Mesendoderm (in vitro differentiated cells): ENCODE data around the gene ZFYVE1.
A peak's percentile ranks its signal among the peaks of the same experiment; 100 is the strongest.

Source experiments
- DNase-seq: peaks from one replicate; pipeline ENCODE4 v3.0.0; 2013
- H2AK5ac ChIP-seq: 2 replicates; pipeline ENCODE4 v1.6.1; 2013; ENCODE audit warnings: low read length, inconsistent platforms
- H2BK120ac ChIP-seq: 2 replicates; pipeline ENCODE4 v1.6.1; 2013; ENCODE audit warnings: low read depth, mild to moderate bottlenecking, low read length, moderate library complexity, mixed read lengths
- H2BK15ac ChIP-seq: replicated peaks from 2 replicates; pipeline ENCODE4 v1.6.1; 2013; ENCODE audit warnings: low read depth, mild to moderate bottlenecking, moderate library complexity
- H2BK5ac ChIP-seq: 2 replicates; pipeline ENCODE4 v1.6.1; 2013; ENCODE audit warnings: low read length, inconsistent platforms
- H3K18ac ChIP-seq: 2 replicates; pipeline ENCODE4 v1.6.1; 2013; ENCODE audit warnings: mild to moderate bottlenecking, low read length, mixed read lengths
- H3K23ac ChIP-seq: one replicate; pipeline ENCODE4 v1.6.1; 2013; ENCODE audit warnings: low read length
- H3K27ac ChIP-seq: 2 replicates; pipeline ENCODE4 v1.5.1; 2013; ENCODE audit warnings: low read depth, mild to moderate bottlenecking, inconsistent platforms, low read length, moderate library complexity
- H3K27me3 ChIP-seq: 2 replicates; pipeline ENCODE4 v1.6.1; 2013; ENCODE audit warnings: low read length, control low read depth, mild to moderate bottlenecking, inconsistent platforms; ENCODE audit not compliant: insufficient read depth, poor library complexity
- H3K36me3 ChIP-seq: 2 replicates; pipeline ENCODE4 v1.6.1; 2013; ENCODE audit warnings: low read length, inconsistent platforms; ENCODE audit not compliant: control insufficient read depth, insufficient read depth
- H3K4ac ChIP-seq: one replicate; pipeline ENCODE4 v1.6.1; 2013; ENCODE audit warnings: low read depth, mild to moderate bottlenecking, low read length, moderate library complexity
- H3K4me1 ChIP-seq: 2 replicates; pipeline ENCODE4 v1.6.1; 2013; ENCODE audit warnings: low read depth, low read length, inconsistent platforms; ENCODE audit not compliant: control insufficient read depth
- H3K4me2 ChIP-seq: 2 replicates; pipeline ENCODE4 v1.6.1; 2013; ENCODE audit warnings: low read length
- H3K4me3 ChIP-seq: 2 replicates; pipeline ENCODE4 v1.5.1; 2013; ENCODE audit warnings: mild to moderate bottlenecking, low read length
- H3K56ac ChIP-seq: one replicate; pipeline ENCODE4 v1.6.1; 2013; ENCODE audit warnings: low read length
- H3K79me1 ChIP-seq: 2 replicates; pipeline ENCODE4 v1.6.1; 2013; ENCODE audit warnings: low read length, inconsistent platforms
- H3K79me2 ChIP-seq: 2 replicates; pipeline ENCODE4 v1.6.1; 2013; ENCODE audit warnings: mild to moderate bottlenecking, low read length; ENCODE audit not compliant: control insufficient read depth, insufficient read depth
- H3K9ac ChIP-seq: 2 replicates; pipeline ENCODE4 v1.6.1; 2013; ENCODE audit warnings: low read length, inconsistent platforms
- H4K5ac ChIP-seq: one replicate; pipeline ENCODE4 v1.6.1; 2013; ENCODE audit warnings: low read length
- H4K8ac ChIP-seq: one replicate; pipeline ENCODE4 v1.6.1; 2013; ENCODE audit warnings: low read depth, mild to moderate bottlenecking, control low read depth, low read length, moderate library complexity
- WGBS: extraction: QIAGEN DNeasy Blood & Tissue Kit; methylation state at CpG from one replicate; pipeline ENCODE4 v1.1.7; 2013; ENCODE audit warnings: low lambda C conversion rate, missing lambda C conversion rate; ENCODE audit not compliant: insufficient coverage; ENCODE audit errors: extremely low coverage; 5-methylcytosine and 5-hydroxymethylcytosine counted together

ZFYVE1 gene

GRCh38 chr14:72948481-72949138 is 78.3 kb downstream of the ZFYVE1 start:
- peaks cover 2% of the 10 kb centered on the region for H3K36me3 ChIP-seq
- H3K79me1 ChIP-seq = no peaks in the 10 kb centered on the region
- H2BK15ac ChIP-seq = no peak overlapping the region
- no peak overlapping the region for H4K8ac ChIP-seq
- no peak overlapping the region for H3K4me3 ChIP-seq
- no peak overlapping the region for H2BK120ac ChIP-seq
- H4K5ac ChIP-seq = no peak overlapping the region
- no peaks in the 10 kb centered on the region for H3K27me3 ChIP-seq
- no peak overlapping the region for H3K23ac ChIP-seq
- no peak overlapping the region for H3K56ac ChIP-seq
- H2BK5ac ChIP-seq = no peak overlapping the region
- H3K18ac ChIP-seq = no peak overlapping the region
- H3K27ac ChIP-seq = no peak overlapping the region
- no peaks in the 10 kb centered on the region for H3K79me2 ChIP-seq
- no peaks in the 10 kb centered on the region for H3K4me1 ChIP-seq
- no peak overlapping the region for H3K4ac ChIP-seq
- no CpG with 5 or more reads among the region's 5 CpGs for WGBS
- DNase-seq = peak; percentile 60
- no peak overlapping the region for H3K4me2 ChIP-seq
- no peak overlapping the region for H2AK5ac ChIP-seq
- H3K9ac ChIP-seq = no peak overlapping the region

- Histone ChIP-seq H3K27me3 (no peaks in the 10 kb centered on the region), H3K4me3 (no peak overlapping the region), H3K4ac (no peak overlapping the region), H3K23ac (no peak overlapping the region), H3K79me1 (no peaks in the 10 kb centered on the region), H3K56ac (no peak overlapping the region), H2BK120ac (no peak overlapping the region), H4K5ac (no peak overlapping the region), H2BK5ac (no peak overlapping the region), H3K27ac (no peak overlapping the region), H3K4me1 (no peaks in the 10 kb centered on the region), H3K79me2 (no peaks in the 10 kb centered on the region), H2AK5ac (no peak overlapping the region), H4K8ac (no peak overlapping the region), H2BK15ac (no peak overlapping the region), H3K18ac (no peak overlapping the region), H3K4me2 (no peak overlapping the region), H3K36me3 (peaks cover 2% of the 10 kb centered on the region), H3K9ac (no peak overlapping the region)
- no CpG with 5 or more reads among the region's 9 CpGs for WGBS
- DNase-seq = no peak
Observed at GRCh38 chr14:72947366-72948160, 79.3 kb downstream of the ZFYVE1 start.

- Histone ChIP-seq H3K79me2 (no peaks in the 10 kb centered on the region), H4K5ac (no peak overlapping the region), H2BK5ac (no peak overlapping the region), H3K9ac (no peak overlapping the region), H3K79me1 (no peaks in the 10 kb centered on the region), H3K4me3 (no peak overlapping the region), H3K18ac (no peak overlapping the region), H3K56ac (no peak overlapping the region), H2BK120ac (no peak overlapping the region), H4K8ac (no peak overlapping the region), H3K4me2 (no peak overlapping the region), H2BK15ac (no peak overlapping the region), H3K27me3 (no peaks in the 10 kb centered on the region), H2AK5ac (no peak overlapping the region), H3K36me3 (peaks cover 4% of the 10 kb centered on the region), H3K4ac (no peak overlapping the region), H3K27ac (no peak overlapping the region), H3K4me1 (no peaks in the 10 kb centered on the region), H3K23ac (no peak overlapping the region)
- no peak for DNase-seq
- WGBS = no CpG with 5 or more reads among the region's 8 CpGs
Observed at GRCh38 chr14:72946491-72946890, 80.4 kb downstream of the ZFYVE1 start.

- H3K56ac ChIP-seq = no peak overlapping the region
- no peak overlapping the region for H3K23ac ChIP-seq
- no CpG with 5 or more reads among the region's 13 CpGs for WGBS
- H3K18ac ChIP-seq = no peak overlapping the region
- no peak overlapping the region for H3K4me3 ChIP-seq
- H3K4me2 ChIP-seq = no peak overlapping the region
- no peak overlapping the region for H2BK15ac ChIP-seq
- H2AK5ac ChIP-seq = no peak overlapping the region
- H3K4ac ChIP-seq = no peak overlapping the region
- H3K27ac ChIP-seq = no peak overlapping the region
- H2BK5ac ChIP-seq = no peak overlapping the region
- no peak overlapping the region for H2BK120ac ChIP-seq
- H4K5ac ChIP-seq = no peak overlapping the region
- no peaks in the 10 kb centered on the region for H3K79me2 ChIP-seq
- no peaks in the 10 kb centered on the region for H3K4me1 ChIP-seq
- no peak overlapping the region for H4K8ac ChIP-seq
- no peaks in the 10 kb centered on the region for H3K27me3 ChIP-seq
- H3K79me1 ChIP-seq = no peaks in the 10 kb centered on the region
- no peak overlapping the region for H3K9ac ChIP-seq
- DNase-seq = no peak
- peaks cover 4% of the 10 kb centered on the region for H3K36me3 ChIP-seq
Observed at GRCh38 chr14:72945356-72946027, 81.4 kb downstream of the ZFYVE1 start.

- Histone ChIP-seq H3K27me3 (no peaks in the 10 kb centered on the region), H4K8ac (no peak overlapping the region), H4K5ac (no peak overlapping the region), H3K9ac (no peak overlapping the region), H3K4ac (no peak overlapping the region), H3K4me3 (no peak overlapping the region), H3K4me1 (no peaks in the 10 kb centered on the region), H3K36me3 (peaks cover 4% of the 10 kb centered on the region), H3K27ac (no peak overlapping the region), H2BK120ac (no peak overlapping the region), H2BK5ac (no peak overlapping the region), H3K79me2 (no peaks in the 10 kb centered on the region), H3K79me1 (no peaks in the 10 kb centered on the region), H2BK15ac (no peak overlapping the region), H2AK5ac (no peak overlapping the region), H3K56ac (no peak overlapping the region), H3K18ac (no peak overlapping the region), H3K23ac (no peak overlapping the region), H3K4me2 (no peak overlapping the region)
- DNase-seq = no peak
- no CpG with 5 or more reads among the region's 13 CpGs for WGBS
Observed at GRCh38 chr14:72943876-72944430, 83.0 kb downstream of the ZFYVE1 start.
